ENCODE data around the gene ARHGAP22. TPM values are rescaled to one million over a fixed set of nuclear protein-coding genes. Genes with fewer than 3 reads are reported as not detected.

ARHGAP22 gene
- total and polyA plus RNA-seq, 2 donors (not counting 1 experiment from before 2014, with no cell fraction given), result 10.4 to 75.5 TPM

DNA sequence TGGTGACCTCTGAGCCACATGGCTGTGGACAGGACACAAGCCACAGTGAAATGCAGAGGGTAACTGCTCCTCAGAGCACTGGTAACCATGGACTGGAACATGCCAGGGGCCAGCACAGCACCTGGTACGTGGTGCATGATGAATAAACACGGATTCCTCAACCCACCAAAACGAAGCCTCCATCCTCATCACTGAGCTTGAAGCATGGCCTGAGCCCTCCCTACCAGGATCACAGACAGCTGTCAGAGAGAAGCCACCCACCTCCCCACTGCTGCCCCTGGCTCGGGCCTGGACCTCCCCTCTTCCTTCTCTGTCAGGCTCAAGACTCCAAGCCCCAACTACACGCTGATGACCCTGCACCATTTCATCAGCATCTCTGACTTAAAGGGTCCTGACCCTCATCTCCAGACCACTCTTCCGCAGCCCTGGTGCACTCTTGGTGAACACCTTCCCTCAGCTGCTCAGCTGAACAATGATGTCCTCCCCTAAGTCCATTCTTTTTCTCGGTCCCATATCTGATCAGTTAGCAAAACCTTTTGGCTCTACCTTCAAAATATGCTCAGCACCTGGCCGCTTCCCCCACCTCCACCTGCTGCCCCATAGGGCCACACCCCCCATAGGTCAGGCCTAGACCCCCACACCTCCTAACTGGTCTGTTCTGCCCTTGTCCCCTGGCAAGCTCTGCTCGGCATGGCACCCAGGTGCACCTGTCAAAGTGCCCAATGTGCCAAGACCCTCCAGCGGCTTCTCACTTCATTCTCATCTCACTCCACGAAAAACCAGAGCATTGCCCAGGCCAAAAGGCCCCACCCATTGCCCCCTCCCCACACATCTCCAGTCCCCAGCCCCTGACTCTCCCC lies 157.3 kb downstream of the ARHGAP22 start:
- H2AFZ ChIP-seq (ENCODE audit: low read length), result no peak overlapping the region
- peaks cover 5% of the 10 kb centered on the region for H3K4me1 ChIP-seq (ENCODE audit: control insufficient read depth, extremely low read depth, insufficient read depth, low read length)
- H3K36me3 ChIP-seq (ENCODE audit: control insufficient read depth, insufficient read depth, low read length), result peaks cover 21% of the 10 kb centered on the region
- no peak overlapping the region for H3K4me2 ChIP-seq (ENCODE audit: extremely low read depth, insufficient read depth, low read length)
- no peak overlapping the region for H3K4me3 ChIP-seq (replicated peaks in 1 of 4; ENCODE audit: control extremely low read depth in 1 of 4, insufficient read depth in 1 of 4, low read depth in 3 of 4, low read length in 4 of 4)
- peaks cover 6% of the 10 kb centered on the region for H3K79me2 ChIP-seq (ENCODE audit: control insufficient read depth, insufficient read depth, low read length)
- H4K20me1 ChIP-seq (ENCODE audit: control insufficient read depth, extremely low read depth, insufficient read depth, low read length), result no peaks in the 10 kb centered on the region
- TF ChIP-seq, protein P1, sequence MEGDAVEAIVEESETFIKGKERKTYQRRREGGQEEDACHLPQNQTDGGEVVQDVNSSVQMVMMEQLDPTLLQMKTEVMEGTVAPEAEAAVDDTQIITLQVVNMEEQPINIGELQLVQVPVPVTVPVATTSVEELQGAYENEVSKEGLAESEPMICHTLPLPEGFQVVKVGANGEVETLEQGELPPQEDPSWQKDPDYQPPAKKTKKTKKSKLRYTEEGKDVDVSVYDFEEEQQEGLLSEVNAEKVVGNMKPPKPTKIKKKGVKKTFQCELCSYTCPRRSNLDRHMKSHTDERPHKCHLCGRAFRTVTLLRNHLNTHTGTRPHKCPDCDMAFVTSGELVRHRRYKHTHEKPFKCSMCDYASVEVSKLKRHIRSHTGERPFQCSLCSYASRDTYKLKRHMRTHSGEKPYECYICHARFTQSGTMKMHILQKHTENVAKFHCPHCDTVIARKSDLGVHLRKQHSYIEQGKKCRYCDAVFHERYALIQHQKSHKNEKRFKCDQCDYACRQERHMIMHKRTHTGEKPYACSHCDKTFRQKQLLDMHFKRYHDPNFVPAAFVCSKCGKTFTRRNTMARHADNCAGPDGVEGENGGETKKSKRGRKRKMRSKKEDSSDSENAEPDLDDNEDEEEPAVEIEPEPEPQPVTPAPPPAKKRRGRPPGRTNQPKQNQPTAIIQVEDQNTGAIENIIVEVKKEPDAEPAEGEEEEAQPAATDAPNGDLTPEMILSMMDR (conservative IDR thresholded peaks at IDR 0.05 in 1 of 2, IDR thresholded peaks at IDR 0.05 in 1 of 2; ENCODE audit: low read depth in 1 of 2, low read length in 2 of 2), result no peak
- TF ChIP-seq EZH2 (IDR thresholded peaks at IDR 0.05; ENCODE audit: low read length, missing control alignments), result no peak
- H3K27ac ChIP-seq (ENCODE audit: insufficient read depth, low read length), result no peak overlapping the region
- no peaks in the 10 kb centered on the region for H3K9me3 ChIP-seq (ENCODE audit: control insufficient read depth, insufficient read depth, low read depth, low read length)
- no peaks in the 10 kb centered on the region for H3K27me3 ChIP-seq (ENCODE audit: control insufficient read depth, insufficient read depth, low read length)
- no peak overlapping the region for H3K9ac ChIP-seq (ENCODE audit: insufficient read depth, low read length)
- DNase-seq (ENCODE audit: low read depth in 2 of 2), result no peak

DNA sequence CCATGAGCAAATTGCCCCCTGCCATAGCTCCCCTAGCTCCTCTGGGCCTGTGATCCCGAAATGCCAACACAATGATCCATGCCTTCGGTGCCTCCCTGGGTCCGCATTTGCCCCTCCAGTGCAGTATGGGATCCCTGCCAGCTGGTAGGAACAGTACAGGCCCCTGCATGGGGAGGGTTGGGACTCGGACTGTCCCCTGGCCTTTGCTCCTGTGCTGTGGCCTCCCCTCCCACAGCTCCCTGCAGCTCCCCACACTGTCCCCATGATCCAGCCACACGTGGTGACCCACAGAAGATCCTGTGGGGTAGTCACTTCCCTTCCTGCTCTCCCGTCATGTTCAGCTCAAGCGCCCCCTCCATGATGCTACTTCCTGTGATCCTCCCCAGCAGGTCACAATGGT lies 158.1 kb downstream of the ARHGAP22 start:
- H3K4me2 ChIP-seq (ENCODE audit: extremely low read depth, insufficient read depth, low read length), result no peak overlapping the region
- H3K9me3 ChIP-seq (ENCODE audit: control insufficient read depth, insufficient read depth, low read depth, low read length), result no peaks in the 10 kb centered on the region
- no peak overlapping the region for H2AFZ ChIP-seq (ENCODE audit: low read length)
- H3K9ac ChIP-seq (ENCODE audit: insufficient read depth, low read length), result no peak overlapping the region
- H3K27me3 ChIP-seq (ENCODE audit: control insufficient read depth, insufficient read depth, low read length), result no peaks in the 10 kb centered on the region
- H3K36me3 ChIP-seq (ENCODE audit: control insufficient read depth, insufficient read depth, low read length), result peaks cover 23% of the 10 kb centered on the region
- TF ChIP-seq EZH2 (IDR thresholded peaks at IDR 0.05; ENCODE audit: low read length, missing control alignments), result no peak
- TF ChIP-seq, protein P1 (conservative IDR thresholded peaks at IDR 0.05 in 1 of 2, IDR thresholded peaks at IDR 0.05 in 1 of 2; ENCODE audit: low read depth in 1 of 2, low read length in 2 of 2), result no peak
- DNase-seq (ENCODE audit: low read depth in 2 of 2), result no peak
- H3K27ac ChIP-seq (ENCODE audit: insufficient read depth, low read length), result no peak overlapping the region
- H3K4me3 ChIP-seq (replicated peaks in 1 of 4; ENCODE audit: control extremely low read depth in 1 of 4, insufficient read depth in 1 of 4, low read depth in 3 of 4, low read length in 4 of 4), result no peak overlapping the region
- H3K79me2 ChIP-seq (ENCODE audit: control insufficient read depth, insufficient read depth, low read length), result peaks cover 6% of the 10 kb centered on the region
- H3K4me1 ChIP-seq (ENCODE audit: control insufficient read depth, extremely low read depth, insufficient read depth, low read length), result peaks cover 5% of the 10 kb centered on the region
- no peaks in the 10 kb centered on the region for H4K20me1 ChIP-seq (ENCODE audit: control insufficient read depth, extremely low read depth, insufficient read depth, low read length)

DNA sequence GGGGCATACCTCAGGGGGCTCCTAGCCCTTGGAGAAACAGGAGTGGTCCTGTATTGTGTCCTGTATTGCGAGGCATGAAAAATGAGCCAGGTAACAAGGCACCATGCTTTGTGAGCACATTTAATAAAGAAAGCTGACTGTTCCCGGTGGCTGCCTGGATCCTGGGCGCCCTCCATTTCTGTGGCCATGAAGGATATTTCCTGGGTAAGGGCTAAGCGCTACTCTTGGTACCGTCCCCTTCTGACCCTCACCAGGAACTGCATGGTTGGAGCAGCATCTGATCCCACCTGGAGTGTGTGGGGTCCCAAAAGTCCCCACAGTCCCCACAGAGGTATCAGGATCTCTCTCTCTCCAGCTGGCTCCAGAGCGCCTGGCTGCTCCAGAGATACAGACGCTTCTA lies 158.9 kb downstream of the ARHGAP22 start:
- no peak overlapping the region for H3K4me3 ChIP-seq (replicated peaks in 1 of 4; ENCODE audit: control extremely low read depth in 1 of 4, insufficient read depth in 1 of 4, low read depth in 3 of 4, low read length in 4 of 4)
- DNase-seq (ENCODE audit: low read depth in 2 of 2), result no peak
- no peak overlapping the region for H2AFZ ChIP-seq (ENCODE audit: low read length)

More for the DNA sequence above, 158.9 kb downstream of the ARHGAP22 start:
- H3K4me1 ChIP-seq (ENCODE audit: control insufficient read depth, extremely low read depth, insufficient read depth, low read length), result peaks cover 5% of the 10 kb centered on the region
- no peaks in the 10 kb centered on the region for H3K9me3 ChIP-seq (ENCODE audit: control insufficient read depth, insufficient read depth, low read depth, low read length)
- no peak overlapping the region for H3K27ac ChIP-seq (ENCODE audit: insufficient read depth, low read length)
- H3K36me3 ChIP-seq (ENCODE audit: control insufficient read depth, insufficient read depth, low read length), result peaks cover 19% of the 10 kb centered on the region
- no peak overlapping the region for H3K9ac ChIP-seq (ENCODE audit: insufficient read depth, low read length)
- no peak overlapping the region for H3K4me2 ChIP-seq (ENCODE audit: extremely low read depth, insufficient read depth, low read length)
- peaks cover 5% of the 10 kb centered on the region for H3K79me2 ChIP-seq (ENCODE audit: control insufficient read depth, insufficient read depth, low read length)
- H4K20me1 ChIP-seq (ENCODE audit: control insufficient read depth, extremely low read depth, insufficient read depth, low read length), result no peaks in the 10 kb centered on the region
- TF ChIP-seq EZH2 (IDR thresholded peaks at IDR 0.05; ENCODE audit: low read length, missing control alignments), result no peak
- TF ChIP-seq, protein P1 (conservative IDR thresholded peaks at IDR 0.05 in 1 of 2, IDR thresholded peaks at IDR 0.05 in 1 of 2; ENCODE audit: low read depth in 1 of 2, low read length in 2 of 2), result no peak
- no peaks in the 10 kb centered on the region for H3K27me3 ChIP-seq (ENCODE audit: control insufficient read depth, insufficient read depth, low read length)
